H1 (cell line): Measurements from ENCODE around the gene PDZD2. TPM values are rescaled to one million over a fixed set of nuclear protein-coding genes. Genes with fewer than 3 reads are reported as not detected.

ENCODE experiments used
- CTCF ChIA-PET: fragments of 300-600 bp; sonication (Branson Sonifier 250); formaldehyde crosslinking; loops from one replicate; lab custom pipeline; 2021; ENCODE audit not compliant: partially characterized antibody; lab: Charles Lee
- POLR2A ChIA-PET: fragments of 300-600 bp; sonication (Branson Sonifier 250); formaldehyde crosslinking; loops from one replicate; lab custom pipeline; 2021; ENCODE audit warnings: inconsistent platforms; ENCODE audit not compliant: partially characterized antibody; lab: Charles Lee
- DNase-seq, 2 experiments: peaks; one replicate each; pipeline versions ENCODE4 v3.0.0 to v3.0.0-alpha.2; 2010 to 2022; ENCODE audit warnings: low spot score in 2 of 2, low read depth in 1 of 2, mixed read lengths in 1 of 2
- FAIRE-seq: peaks from 2 replicates; lab custom pipeline; 2011; peaks lifted over from hg19 to GRCh38; lab: Jason Lieb, UNC
- H2AFZ ChIP-seq: 2 replicates; pipeline ENCODE4 v1.8.1; 2012; ENCODE audit warnings: low read length, inconsistent platforms
- H2AK5ac ChIP-seq: 2 replicates; pipeline ENCODE4 v1.6.1; 2013; ENCODE audit warnings: low read depth, low read length
- H2BK120ac ChIP-seq: replicated peaks from 2 replicates; pipeline ENCODE3; 2013; ENCODE audit warnings: low read depth, low read length, inconsistent platforms
- H2BK12ac ChIP-seq: 2 replicates; pipeline ENCODE4 v1.6.1; 2013; ENCODE audit warnings: low read depth, low read length
- H2BK15ac ChIP-seq: 2 replicates; pipeline ENCODE4 v1.6.1; 2013; ENCODE audit warnings: low read length
- H2BK20ac ChIP-seq: 2 replicates; pipeline ENCODE4 v1.6.1; 2013; ENCODE audit warnings: low read length
- H2BK5ac ChIP-seq: 2 replicates; pipeline ENCODE4 v1.6.1; 2013; ENCODE audit warnings: low read depth, low read length
- H3K14ac ChIP-seq: 2 replicates; pipeline ENCODE4 v1.6.1; 2013; ENCODE audit warnings: inconsistent platforms; ENCODE audit not compliant: insufficient read length
- H3K18ac ChIP-seq: 2 replicates; pipeline ENCODE4 v1.6.1; 2013; ENCODE audit warnings: low read length; ENCODE audit errors: extremely low read depth
- H3K23ac ChIP-seq: 2 replicates; pipeline ENCODE4 v1.6.1; 2013; ENCODE audit warnings: inconsistent platforms; ENCODE audit not compliant: insufficient read length
- H3K23me2 ChIP-seq: 2 replicates; pipeline ENCODE4 v1.6.1; 2013; ENCODE audit warnings: low read depth, low read length
- H3K27ac ChIP-seq: 2 replicates; pipeline ENCODE4 v1.6.1; 2011; ENCODE audit warnings: low read depth, low read length, inconsistent platforms
- H3K27me3 ChIP-seq, 4 experiments: replicated peaks in 1 of 4; 1 replicate in 1 of 4; 2 replicates in 3 of 4; pipeline versions ENCODE4 v1.6.1 to v1.8.1; 2011 to 2013; ENCODE audit warnings: low read length in 3 of 4, mild to moderate bottlenecking in 3 of 4, inconsistent platforms in 2 of 4, mixed read lengths in 2 of 4, moderate library complexity in 1 of 4; ENCODE audit not compliant: control insufficient read depth in 3 of 4, insufficient read depth in 3 of 4; ENCODE audit errors: extremely low read depth in 1 of 4
- H3K36me3 ChIP-seq, 4 experiments: 2 replicates each; pipeline versions ENCODE4 v1.6.1 to v1.8.1; 2011 to 2013; ENCODE audit warnings: mild to moderate bottlenecking in 4 of 4, low read length in 3 of 4, moderate library complexity in 2 of 4, control low read depth in 1 of 4, inconsistent platforms in 1 of 4; ENCODE audit not compliant: insufficient read depth in 4 of 4, control insufficient read depth in 2 of 4
- H3K4ac ChIP-seq: replicated peaks from 2 replicates; pipeline ENCODE3; 2013; ENCODE audit warnings: low read length, low read depth, mixed read lengths, inconsistent platforms; ENCODE audit not compliant: insufficient read length
- H3K4me1 ChIP-seq, 4 experiments: replicated peaks in 1 of 4; 1 replicate in 1 of 4; 2 replicates in 3 of 4; pipeline versions ENCODE4 v1.6.1 to v1.8.1; 2011 to 2013; ENCODE audit warnings: low read length in 3 of 4, inconsistent platforms in 2 of 4, mixed read lengths in 1 of 4; ENCODE audit not compliant: insufficient read depth in 4 of 4, control insufficient read depth in 3 of 4
- H3K4me2 ChIP-seq, 2 experiments: 2 replicates each; pipeline versions ENCODE4 v1.6.1 to v1.8.1; 2011 to 2013; ENCODE audit warnings: low read depth in 2 of 2, low read length in 2 of 2, control low read depth in 1 of 2, inconsistent platforms in 1 of 2, mild to moderate bottlenecking in 1 of 2; ENCODE audit not compliant: insufficient read depth in 1 of 2
- H3K4me3 ChIP-seq, 4 experiments: fragments of 200-600, 300-600 bp in 1 of 4; sonication (generic), shearing (Covaris generic), sonication (Bioruptor Twin) in 1 of 4; 2 replicates each; pipeline versions ENCODE4 v1.5.1 to v1.8.1; 2011 to 2016; ENCODE audit warnings: low read length in 4 of 4, low read depth in 3 of 4, control low read depth in 2 of 4, inconsistent platforms in 2 of 4, mild to moderate bottlenecking in 2 of 4, mixed read lengths in 1 of 4, moderate library complexity in 1 of 4; ENCODE audit not compliant: insufficient read depth in 2 of 4; ENCODE audit errors: extremely low read depth in 1 of 4
- H3K56ac ChIP-seq: replicated peaks from 2 replicates; pipeline ENCODE3; 2013; ENCODE audit warnings: low read depth, mild to moderate bottlenecking, mixed read lengths, low read length, inconsistent platforms; ENCODE audit not compliant: insufficient read length
- H3K79me1 ChIP-seq: 2 replicates; pipeline ENCODE4 v1.6.1; 2013; ENCODE audit warnings: low read depth, low read length, control low read depth
- H3K79me2 ChIP-seq, 2 experiments: 2 replicates each; pipeline versions ENCODE4 v1.6.1 to v1.8.1; 2012 to 2013; ENCODE audit warnings: low read length in 2 of 2, mild to moderate bottlenecking in 2 of 2, inconsistent platforms in 1 of 2; ENCODE audit not compliant: insufficient read depth in 2 of 2, control insufficient read depth in 1 of 2
- H3K9ac ChIP-seq, 4 experiments: replicated peaks in 1 of 4; 1 replicate in 1 of 4; 2 replicates in 3 of 4; pipeline versions ENCODE4 v1.6.1 to v1.8.1; 2011 to 2013; ENCODE audit warnings: low read depth in 3 of 4, low read length in 3 of 4, control low read depth in 2 of 4, mild to moderate bottlenecking in 2 of 4, moderate library complexity in 2 of 4, inconsistent platforms in 1 of 4; ENCODE audit errors: extremely low read depth in 1 of 4
- H3K9me3 ChIP-seq, 2 experiments: 2 replicates each; pipeline versions ENCODE4 v1.6.1 to v1.8.1; 2012 to 2013; ENCODE audit warnings: mild to moderate bottlenecking in 2 of 2, moderate library complexity in 2 of 2, control low read depth in 1 of 2, inconsistent platforms in 1 of 2, low read depth in 1 of 2, low read length in 1 of 2, mixed read lengths in 1 of 2; ENCODE audit not compliant: insufficient read depth in 2 of 2
- H4K20me1 ChIP-seq, 2 experiments: replicated peaks in 1 of 2; 2 replicates each; pipeline versions ENCODE3 to v1.8.1; 2011 to 2013; ENCODE audit warnings: inconsistent platforms in 2 of 2, low read length in 2 of 2, mild to moderate bottlenecking in 1 of 2; ENCODE audit not compliant: insufficient read depth in 2 of 2, control insufficient read depth in 1 of 2
- H4K5ac ChIP-seq: 2 replicates; pipeline ENCODE4 v1.6.1; 2013; ENCODE audit warnings: low read length, low read depth, mixed read lengths, inconsistent platforms; ENCODE audit not compliant: insufficient read length
- H4K8ac ChIP-seq: 2 replicates; pipeline ENCODE4 v1.8.0; 2013; ENCODE audit warnings: mild to moderate bottlenecking, moderate library complexity, low read length, inconsistent platforms; ENCODE audit not compliant: insufficient read depth; ENCODE audit errors: extremely low read depth
- H4K91ac ChIP-seq: replicated peaks from 2 replicates; pipeline ENCODE3; 2013; ENCODE audit warnings: low read length, mixed read lengths, inconsistent platforms; ENCODE audit not compliant: insufficient read length
- POLR2AphosphoS5 ChIP-seq: IDR thresholded peaks from 2 replicates; pipeline ENCODE4 v1.6.1; 2011; ENCODE audit warnings: low read depth, low read length
- SIRT6 ChIP-seq: IDR thresholded peaks from one replicate; pipeline ENCODE4 v1.7.1; 2012; ENCODE audit warnings: low read length, inconsistent platforms
- SUZ12 ChIP-seq: fragments of 200-600 bp; sonication (generic); IDR thresholded peaks from 2 replicates; pipeline ENCODE4 v1.6.1; 2012; ENCODE audit warnings: mild to moderate bottlenecking, inconsistent platforms, low read length, moderate library complexity, mixed read lengths
- WGBS, 2 experiments: shearing (Covaris generic) in 1 of 2; methylation state at CpG; one replicate each; pipeline versions ENCODE4 v1.1.6 to v1.1.7; 2013 to 2015; ENCODE audit warnings: low lambda C conversion rate in 2 of 2, mixed read lengths in 2 of 2, inconsistent platforms in 1 of 2, low coverage in 1 of 2, missing lambda C conversion rate in 1 of 2; ENCODE audit not compliant: insufficient replicate concordance in 2 of 2, insufficient coverage in 1 of 2, insufficient read length in 1 of 2; ENCODE audit errors: extremely low coverage in 1 of 2, missing lambda C conversion rate in 1 of 2; 5-methylcytosine and 5-hydroxymethylcytosine counted together
- polyA plus RNA-seq, 7 experiments: library from polyadenylated mRNA; depleted of rRNA in 3 of 7; stranded (reverse) in 5 of 7; unstranded in 2 of 7; fragments of >200 nt in 5 of 7; fragments of 200-250 nt in 2 of 7; gene quantifications; 1 replicate in 5 of 7; 2 replicates in 1 of 7; 4 replicates in 1 of 7; pipeline versions ENCODE4 v1.2.1 to v1.2.3, GENCODE V29; 2011 to 2013; ENCODE audit warnings: missing spikeins in 2 of 7, mixed read lengths in 2 of 7
- total RNA-seq: library from RNA; stranded (reverse); fragmentation: NEBNext Ultra II Directional; extraction: Animal tissue kit (Norgen Biotek cat#: 25700); gene quantifications from 2 replicates; pipeline ENCODE4 v1.2.1, GENCODE V29; 2021

PDZD2 gene
- total and polyA plus RNA-seq, 2 of the 8 experiments (the other 6 are each of a cell fraction or from before 2014, with no cell fraction given), result 1.2 to 6.8 TPM

- H3K4ac ChIP-seq, result no peak overlapping the region
- no peak overlapping the region for H4K8ac ChIP-seq
- H3K27ac ChIP-seq, result no peak overlapping the region
- H3K36me3 ChIP-seq, result no peaks in the 10 kb centered on the region
- peaks cover 5 to 12% (median 8%) of the 10 kb centered on the region in 4 experiments; a peak in 6 of 7 replicates for H3K4me1 ChIP-seq
- DNase-seq (no peak), FAIRE-seq (no peak)
- no peaks in the 10 kb centered on the region for H3K79me1 ChIP-seq
- H2AFZ ChIP-seq, result no peak overlapping the region
- no peaks in the 10 kb centered on the region for H3K9me3 ChIP-seq
- H3K23ac ChIP-seq, result no peak overlapping the region
- WGBS, 2 experiments, result 86% methylated on average over 20 of the region's 20 CpGs; no CpG with 5 or more reads in 1 of the 2 experiments
- peaks cover 4 to 23% (median 17%) of the 10 kb centered on the region in 4 experiments for H3K27me3 ChIP-seq
- H3K14ac ChIP-seq, result no peak overlapping the region
- no peak overlapping the region for H3K9ac ChIP-seq
- H2BK15ac ChIP-seq, result peak overlapping the region; percentile 18; the same call in 1 of the 2 replicates
- no peak overlapping the region for H2BK120ac ChIP-seq
- no peak overlapping the region for H3K4me3 ChIP-seq
- H2BK20ac ChIP-seq, result no peak overlapping the region
- peak overlapping the region; percentile 34; the same call in 1 of the 2 replicates for H3K18ac ChIP-seq
- peaks cover 0 to 2% of the 10 kb centered on the region in 2 experiments for H4K20me1 ChIP-seq
- no peak overlapping the region for H2BK5ac ChIP-seq
- no peaks in the 10 kb centered on the region for H3K79me2 ChIP-seq
- no peak overlapping the region for H4K91ac ChIP-seq
- POLR2A ChIA-PET, result no interaction called here
- 0 out of 2 replicates have a peak, but pooled peaks cover 2% of the 10 kb centered on the region for H3K23me2 ChIP-seq
- CTCF ChIA-PET, result interaction anchor here (0.5 to 2.0 kb wide), 5 partner anchors 14 to 322 kb away, joined by 3 to 6 read pairs (median 3); no protein-coding TSS in a partner anchor
- H3K56ac ChIP-seq, result no peak overlapping the region
- H4K5ac ChIP-seq, result no peak overlapping the region
- no peak overlapping the region for H3K4me2 ChIP-seq
- peak overlapping the region; percentile 39; the same call in 1 of the 2 replicates for H2BK12ac ChIP-seq
- no peak overlapping the region for H2AK5ac ChIP-seq
- TF ChIP-seq POLR2AphosphoS5 (no peak), SUZ12 (no peak), SIRT6 (no peak)
Measured at GRCh38 chr5:31754741-31755675, 116.1 kb downstream of the PDZD2 start.
